ENCODE measurements around the gene TMEM190.
"Not testable (repeated sequence)": the region's sequence is repeated elsewhere in the genome, so short reads cannot be mapped to it uniquely, and the experiment has no call there.

The TMEM190 gene

DNA sequence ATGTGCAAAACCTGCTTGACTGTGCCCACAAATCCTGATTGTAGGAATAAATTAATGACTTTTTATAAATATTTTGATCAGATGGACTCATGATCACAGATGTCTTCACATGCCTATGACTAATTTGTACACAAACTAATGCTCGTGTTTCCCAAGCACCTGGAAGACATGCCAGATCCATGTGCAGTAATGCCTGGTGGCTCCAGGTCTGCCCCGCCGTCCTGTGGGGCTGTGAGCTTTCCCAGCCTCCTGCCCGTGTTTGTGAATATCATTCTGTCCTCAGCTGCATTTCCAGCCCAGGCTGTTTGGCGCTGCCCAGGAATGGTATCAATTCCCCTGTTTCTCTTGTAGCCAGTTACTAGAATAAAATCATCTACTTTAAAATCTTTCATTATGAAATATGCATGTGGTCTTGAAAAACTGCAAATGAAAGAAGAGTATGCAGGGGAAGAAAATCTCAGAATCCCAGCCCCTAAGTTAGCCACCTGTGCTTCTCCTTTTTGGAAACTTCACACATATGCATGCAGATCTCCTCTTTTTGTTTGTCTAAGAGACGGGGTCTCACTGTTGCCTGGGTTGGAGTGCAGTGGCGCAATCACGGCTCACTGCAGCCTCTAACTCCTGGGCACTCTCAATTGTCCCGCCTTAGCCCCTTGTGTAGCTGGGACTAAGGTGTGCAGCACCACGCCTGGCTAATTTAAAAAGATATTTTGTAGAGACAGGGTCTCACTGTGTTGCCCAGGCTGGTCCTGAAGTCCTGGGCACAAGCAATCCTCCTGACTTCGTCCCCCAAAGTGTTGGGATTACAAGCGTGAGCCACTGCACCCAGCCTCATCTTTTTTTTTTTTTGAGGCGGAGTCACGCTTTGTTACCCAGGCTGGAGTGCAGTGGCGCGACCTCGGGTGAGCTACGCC is 15.3 kb downstream of the TMEM190 start:
- no peak for DNase-seq

DNA sequence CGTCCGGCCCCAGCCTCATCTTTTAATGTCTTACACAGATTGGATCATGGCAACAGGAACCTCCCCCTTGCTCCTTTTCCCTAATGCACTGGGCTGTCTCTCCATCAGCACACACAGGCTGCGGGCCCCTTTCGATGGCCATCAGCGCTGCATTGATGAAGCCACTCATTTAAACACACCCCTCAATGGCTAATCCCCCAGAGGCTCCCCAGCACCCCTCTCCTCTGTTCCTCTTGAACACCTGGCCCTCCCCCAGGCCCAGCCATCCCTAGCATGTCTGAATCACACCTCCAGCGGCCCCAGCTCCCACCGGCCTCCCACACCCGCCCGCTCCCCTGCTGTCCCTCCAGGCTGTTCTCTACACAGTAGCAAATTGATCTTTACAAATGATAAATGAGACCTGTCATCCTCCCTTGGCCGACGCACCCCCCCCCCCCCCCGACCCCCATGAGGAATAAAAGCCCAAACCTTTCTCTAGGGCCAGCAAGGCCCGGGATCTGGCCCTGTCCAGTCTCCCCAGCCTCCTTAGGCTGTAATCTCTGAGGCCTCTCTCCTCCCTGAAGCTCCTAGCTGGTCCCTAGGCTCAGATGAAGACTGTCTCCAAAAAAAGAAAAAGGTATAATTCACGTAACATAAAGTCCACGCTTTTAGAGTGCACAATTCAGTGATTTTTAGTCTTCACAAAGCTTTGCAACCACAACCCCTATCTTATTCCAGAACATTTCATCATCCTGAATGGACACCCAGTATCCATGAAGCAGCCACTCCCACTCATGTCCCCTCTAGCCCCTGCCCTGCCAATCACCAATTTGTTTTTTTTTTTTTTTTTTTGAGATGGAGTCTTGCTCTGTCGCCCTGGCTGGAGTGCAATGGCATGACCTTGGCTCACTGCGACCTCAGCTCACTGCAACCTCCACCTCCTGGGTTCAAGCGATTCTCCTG is 16.5 kb downstream of the TMEM190 start:
- no peak for DNase-seq

DNA sequence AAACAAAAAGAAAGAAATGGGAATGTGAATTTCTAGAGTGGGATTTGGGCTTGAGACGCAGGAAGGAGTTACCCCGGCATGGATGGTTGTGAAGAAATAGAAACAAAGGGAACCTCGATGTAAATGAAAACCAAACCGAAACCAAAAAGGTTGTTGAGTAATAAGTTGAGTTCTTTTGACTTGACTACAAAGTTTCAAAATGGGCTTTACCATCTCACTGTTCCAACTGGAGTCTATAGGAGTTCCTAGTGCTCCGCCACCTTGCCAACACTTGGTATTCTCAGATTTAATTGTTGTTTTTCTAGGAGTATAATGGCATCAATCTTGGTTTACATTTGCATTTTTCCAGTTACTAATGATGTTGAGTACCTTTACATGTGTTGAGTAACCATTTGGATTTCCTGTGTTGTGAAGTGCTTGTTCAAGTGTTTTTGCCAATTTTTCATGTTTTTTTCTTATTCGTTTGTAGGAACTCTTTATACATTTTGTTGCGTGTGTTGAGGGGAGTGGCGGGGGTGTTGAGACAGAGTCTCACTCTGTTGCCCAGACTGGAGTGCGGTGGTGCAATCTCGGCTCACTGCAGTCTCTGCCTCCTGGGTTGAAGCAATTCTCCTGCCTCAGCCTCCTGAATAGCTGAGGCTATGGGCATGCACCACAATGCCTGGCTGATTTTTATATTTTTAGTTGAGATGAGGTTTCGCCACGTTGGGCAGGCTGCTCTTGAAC is 21.7 kb downstream of the TMEM190 start:
- DNase-seq, result no peak

DNA sequence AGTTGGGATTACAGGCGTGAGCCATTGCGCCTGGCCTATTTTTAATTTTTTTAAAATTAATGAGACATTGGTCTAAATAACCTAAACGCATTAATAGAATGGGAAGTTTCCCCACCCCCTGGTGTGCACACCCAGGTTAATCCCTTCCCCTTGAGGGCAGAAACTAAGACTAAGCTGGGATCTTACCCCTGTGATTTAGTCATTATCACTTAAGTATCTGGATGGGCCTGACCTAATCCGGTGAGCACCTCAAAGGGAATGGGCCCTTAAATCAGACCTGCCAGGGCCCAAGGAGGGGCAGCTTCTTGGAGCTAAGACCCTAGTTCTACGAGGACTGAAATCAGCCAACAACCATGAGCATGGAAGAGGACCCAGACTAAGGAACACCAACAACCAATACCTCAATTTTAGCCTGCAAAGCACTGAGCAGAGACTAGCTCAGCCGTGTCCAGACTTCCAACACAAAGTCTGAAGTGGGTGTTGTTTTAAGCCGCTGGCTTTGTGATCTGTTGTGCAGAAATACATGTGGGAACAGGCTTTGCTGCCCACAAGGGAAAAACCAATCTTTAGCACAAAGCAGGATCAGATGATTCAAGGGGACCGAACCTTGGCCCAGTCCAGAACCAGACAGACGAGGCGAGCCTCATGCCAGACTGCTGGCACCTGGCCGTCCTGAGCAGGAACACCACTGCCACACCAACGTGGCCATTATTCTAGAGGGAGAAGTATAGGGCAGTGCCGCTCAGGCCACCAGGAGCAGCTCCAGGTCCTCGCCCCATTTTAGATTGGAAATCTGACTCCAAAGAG is 23.9 kb downstream of the TMEM190 start:
- no peak for DNase-seq

DNA sequence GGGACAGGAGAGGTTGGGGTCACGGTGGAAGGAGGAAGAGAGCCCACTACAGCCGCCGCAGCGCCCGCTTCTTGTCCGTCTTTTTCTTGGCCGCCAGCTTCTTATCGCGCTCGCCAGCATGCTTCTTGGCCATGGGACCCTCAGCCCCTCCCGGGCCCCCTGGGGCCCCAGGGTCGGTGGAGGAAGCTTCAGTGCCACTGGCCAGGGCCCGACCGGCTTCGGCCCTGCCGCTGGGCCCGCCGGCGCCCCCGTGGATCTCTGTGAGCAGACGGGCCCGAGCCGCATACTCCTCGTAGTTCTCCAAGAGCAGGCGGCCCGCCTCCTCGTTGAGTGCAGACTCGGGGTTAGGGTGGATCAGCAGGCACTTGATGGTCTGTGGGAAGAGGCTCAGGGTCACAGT is 24.8 kb downstream of the TMEM190 start:
- not testable (repeated sequence) for DNase-seq

DNA sequence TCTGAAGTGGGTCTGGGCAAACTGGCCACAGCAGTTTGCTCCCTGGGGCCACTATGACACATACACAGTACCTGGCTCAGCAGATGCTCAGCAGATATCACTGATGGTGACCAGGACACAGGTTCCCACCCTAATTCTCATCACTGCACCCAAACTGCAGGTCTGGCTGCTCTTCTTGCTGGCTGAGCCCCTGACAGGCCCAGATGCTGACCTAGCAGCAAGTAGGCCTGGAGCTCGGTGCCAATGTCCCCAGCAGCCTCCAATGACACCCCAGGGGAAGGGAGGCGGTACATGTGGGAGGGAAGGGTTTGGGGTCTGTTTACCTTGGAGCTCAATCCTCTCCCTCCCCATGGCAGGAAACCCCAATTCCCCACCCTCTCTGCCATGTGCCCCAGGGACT is 25.9 kb downstream of the TMEM190 start:
- DNase-seq, result no peak

DNA sequence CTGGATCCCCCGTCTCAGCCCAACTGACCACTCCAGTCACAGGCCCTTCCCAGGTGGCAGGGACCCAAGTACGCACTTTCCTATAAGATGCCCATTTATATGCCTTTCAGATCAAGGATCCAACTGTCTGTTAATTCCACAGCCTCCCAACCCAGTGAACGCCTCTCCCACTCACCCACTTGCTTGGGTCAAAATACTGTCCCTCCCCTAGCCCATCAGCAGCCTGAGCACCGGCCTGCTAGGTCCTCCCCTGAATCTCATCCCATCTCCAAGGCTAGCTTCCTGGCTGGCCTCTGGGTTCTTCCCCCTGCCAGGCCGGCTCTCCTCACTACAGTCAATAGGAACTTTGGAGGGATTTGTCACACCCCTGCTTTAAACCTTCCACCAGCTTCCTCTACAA is 29.0 kb downstream of the TMEM190 start:
- no peak for DNase-seq

DNA sequence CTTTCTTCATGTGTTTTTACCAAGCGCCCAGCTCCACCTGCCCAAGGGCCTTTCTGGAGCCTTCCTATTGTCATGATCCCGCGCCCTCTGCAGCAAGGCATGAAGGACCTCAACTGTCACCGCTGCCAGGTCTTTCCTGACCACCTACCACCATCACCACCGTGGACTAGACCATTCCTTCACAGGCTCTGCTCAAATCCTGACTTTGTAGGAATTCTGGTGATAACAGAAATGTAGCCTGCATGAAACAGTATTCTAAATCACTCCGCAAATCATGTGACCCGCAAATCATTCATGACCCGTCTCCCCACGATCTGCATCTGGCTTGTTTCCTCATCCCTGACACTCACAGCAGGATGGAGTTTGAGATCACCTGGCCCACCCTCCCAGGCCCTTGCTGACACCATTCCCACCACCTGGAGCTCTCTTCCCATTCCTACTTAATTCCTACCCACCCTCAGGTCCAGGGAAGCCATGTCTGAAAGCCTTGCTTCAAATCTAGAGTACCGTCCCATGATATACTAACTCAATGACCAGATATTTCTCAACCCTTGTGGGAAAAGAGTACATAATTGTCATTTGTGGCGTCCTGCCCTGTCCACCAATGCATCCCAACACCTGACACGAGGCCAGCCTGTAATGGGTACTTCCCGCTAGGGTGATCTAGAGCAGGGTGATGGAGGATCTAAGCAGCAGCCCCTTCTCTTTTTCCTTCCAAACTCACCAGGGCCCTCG is 29.6 kb downstream of the TMEM190 start:
- DNase-seq, result no peak

DNA sequence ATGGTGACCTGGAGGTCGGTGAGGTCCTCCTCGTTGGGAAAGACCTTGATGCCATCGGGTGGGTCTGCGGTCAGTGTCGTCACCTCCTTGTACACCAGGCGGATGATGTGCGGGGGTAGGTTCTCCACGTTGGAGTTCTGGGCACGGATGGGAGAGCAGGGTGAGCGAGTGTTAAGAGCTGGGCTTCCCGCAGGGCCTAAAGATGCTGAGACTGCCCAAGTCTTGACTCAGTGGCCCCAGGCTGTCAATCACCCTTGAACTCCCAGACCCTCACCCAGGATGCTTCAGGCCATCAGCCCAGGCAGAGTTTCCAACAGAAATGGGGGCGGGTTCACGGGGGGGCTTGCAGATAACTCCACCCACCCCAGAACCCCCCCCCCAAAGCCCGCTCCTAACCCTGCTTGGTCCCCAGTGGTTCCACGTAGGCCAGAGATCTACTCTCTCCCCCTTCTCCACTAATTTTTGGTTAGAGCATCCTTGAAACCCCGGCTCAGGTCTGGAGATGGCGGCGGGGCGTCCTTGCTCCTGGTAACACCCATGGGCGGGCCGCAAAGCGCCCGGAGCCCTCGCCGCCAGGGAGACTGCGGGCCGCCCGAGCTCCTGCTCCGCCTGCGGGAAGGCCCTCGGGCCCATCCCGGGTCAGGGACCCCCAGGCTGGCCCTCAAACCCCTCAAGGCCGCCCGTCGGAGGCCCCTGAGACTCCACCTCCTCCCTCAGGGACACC is 30.4 kb downstream of the TMEM190 start:
- DNase-seq, result peak; percentile 80

DNA sequence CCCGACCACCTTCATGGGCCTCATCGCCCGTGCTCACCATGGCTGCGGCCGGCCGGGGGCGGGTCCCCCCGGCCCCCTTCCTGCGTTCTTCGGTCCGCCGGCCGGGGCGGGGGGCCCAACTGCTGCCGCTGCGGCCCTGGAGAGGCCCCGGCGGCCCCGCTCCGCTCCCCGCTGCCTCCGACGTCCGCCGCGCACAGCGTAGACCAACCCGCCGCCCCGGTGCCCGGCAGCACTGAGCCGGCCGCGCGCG is 30.8 kb downstream of the TMEM190 start, which contains the start of gene UBE2S:
TSS of gene UBE2S (minus strand) at position 239 of the 250 bp plus-strand sequence. CDS start at position 40, 199 bp downstream.
- not testable (repeated sequence) for DNase-seq

DNA sequence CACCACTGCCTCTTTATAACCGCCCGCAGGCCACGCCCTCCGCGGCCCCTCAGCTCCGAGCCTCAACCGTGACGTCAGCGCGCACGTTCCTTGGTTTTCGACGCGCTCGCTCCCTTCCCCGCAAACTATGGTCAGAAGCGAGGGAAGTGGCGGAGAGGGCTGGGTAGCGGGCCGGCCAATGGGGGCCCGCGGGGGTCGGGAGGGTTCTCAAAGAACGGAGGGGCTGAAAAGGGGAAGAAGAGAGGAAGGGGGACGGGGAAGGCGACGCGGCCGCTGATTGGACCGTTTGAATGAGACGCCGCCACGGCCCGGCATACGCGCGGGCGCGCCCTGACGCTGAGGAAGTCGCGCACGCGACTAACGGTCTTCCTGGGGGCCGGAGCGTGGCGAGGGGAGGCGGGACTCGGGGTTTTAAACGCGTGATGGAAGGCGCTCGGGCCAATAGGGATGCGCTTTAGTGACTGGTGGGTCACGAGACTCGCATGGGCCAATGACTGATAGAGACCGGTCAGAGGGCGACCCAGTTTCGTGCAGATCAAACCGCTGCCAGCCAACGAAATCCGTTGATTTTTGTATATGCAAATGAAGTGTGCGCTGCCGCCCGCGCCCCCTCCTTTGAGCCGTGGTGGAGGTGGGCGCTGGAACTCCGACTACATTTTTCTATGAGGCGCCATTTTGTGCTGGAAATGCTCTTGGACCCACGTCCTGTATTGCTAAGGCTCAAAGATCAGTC is 31.3 kb downstream of the TMEM190 start:
- DNase-seq, result peak; percentile 99

DNA sequence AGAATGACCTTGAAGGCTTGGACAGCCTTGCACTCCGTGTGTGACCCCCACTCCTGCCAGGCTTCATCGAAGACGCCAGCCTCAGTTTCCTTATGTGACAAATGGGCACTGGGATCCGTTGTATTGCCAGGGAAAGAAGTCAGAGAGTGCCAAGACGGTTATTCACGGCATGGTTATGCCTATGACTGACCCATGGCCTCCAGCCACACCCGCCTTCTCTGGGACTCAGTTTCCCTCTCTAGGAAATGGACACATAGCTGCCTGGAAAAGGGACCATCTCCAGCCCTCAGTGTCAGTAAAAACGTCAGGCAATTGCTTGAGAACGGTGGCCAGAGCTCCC is 31.9 kb downstream of the TMEM190 start:
- DNase-seq, result no peak

DNA sequence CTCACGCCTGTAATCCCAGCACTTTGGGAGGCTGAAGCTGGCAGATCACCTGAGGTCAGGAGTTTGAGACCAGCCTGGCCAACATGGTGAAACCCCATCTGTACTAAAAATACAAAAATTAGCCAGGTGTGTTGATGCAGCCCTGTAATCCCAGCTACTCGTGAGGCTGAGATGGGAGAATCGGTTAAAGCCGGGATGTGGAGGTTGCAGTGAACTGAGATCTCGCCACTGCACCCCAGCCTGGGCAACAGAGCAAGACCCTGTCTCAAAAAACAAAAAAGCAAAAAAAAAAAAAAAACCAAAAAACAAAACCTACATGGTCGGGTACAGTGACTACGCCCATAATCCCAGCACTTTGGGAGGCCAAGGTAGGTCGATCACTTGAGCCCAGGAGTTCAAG is 32.6 kb downstream of the TMEM190 start:
- DNase-seq, result not testable (repeated sequence)

DNA sequence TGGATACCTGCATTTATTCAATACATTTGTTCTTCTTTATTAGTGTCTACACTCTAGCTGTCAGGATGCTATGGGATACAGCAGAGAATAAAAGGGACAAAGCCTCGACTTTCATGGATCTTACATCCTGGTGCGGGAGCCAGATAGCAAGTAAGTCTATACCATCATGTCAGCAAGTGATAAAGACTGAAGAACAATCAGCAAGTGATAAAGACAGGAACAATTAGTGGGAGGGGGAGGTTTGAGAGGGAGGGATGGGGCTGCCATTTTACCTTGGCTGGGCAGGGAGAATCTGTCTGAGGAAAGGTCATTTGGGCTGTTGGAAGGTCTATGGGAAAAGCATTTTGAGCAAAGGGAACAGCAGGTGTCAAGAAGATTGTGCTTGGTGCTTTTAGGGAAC is 33.5 kb downstream of the TMEM190 start:
- no peak for DNase-seq

DNA sequence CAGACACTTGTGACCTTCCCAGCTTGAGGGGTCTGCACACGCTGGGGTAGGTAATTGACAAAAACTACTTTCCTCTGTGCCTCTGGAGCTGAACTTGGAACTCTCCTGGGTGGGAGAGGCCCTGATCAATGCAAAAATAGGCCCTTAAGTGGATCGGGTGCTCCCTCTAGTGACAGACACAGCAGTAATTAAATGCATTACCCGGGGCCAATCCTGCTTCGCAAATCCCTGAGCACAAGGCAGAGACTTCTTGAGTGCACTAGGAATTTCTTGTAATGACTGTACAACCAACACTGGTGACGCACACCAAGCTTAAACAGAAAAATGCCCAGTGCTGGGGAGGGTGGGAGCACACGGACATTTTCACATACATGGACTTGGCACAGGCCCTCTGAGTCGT is 41.6 kb downstream of the TMEM190 start:
- DNase-seq, result peak; percentile 73

DNA sequence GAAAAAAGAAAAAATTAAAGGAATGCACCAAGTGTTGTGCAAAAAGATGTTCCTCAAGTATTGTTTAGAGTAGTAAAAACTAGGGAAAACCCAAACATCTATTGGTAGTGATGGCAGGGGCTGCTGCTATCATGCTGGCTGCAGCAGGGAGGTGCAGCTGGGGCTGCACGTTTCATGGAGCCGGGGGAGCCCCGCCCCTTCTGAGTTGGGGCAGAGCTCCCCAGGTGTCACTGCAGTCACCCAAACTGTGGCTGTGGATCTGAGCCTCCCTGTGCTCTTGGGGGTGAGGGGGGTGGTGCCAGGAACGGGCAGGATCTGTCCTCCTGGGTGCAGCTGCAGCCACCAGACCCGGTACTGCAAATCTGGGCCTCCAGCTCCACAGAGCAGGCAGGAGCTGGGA is 42.5 kb downstream of the TMEM190 start:
- no peak for DNase-seq

DNA sequence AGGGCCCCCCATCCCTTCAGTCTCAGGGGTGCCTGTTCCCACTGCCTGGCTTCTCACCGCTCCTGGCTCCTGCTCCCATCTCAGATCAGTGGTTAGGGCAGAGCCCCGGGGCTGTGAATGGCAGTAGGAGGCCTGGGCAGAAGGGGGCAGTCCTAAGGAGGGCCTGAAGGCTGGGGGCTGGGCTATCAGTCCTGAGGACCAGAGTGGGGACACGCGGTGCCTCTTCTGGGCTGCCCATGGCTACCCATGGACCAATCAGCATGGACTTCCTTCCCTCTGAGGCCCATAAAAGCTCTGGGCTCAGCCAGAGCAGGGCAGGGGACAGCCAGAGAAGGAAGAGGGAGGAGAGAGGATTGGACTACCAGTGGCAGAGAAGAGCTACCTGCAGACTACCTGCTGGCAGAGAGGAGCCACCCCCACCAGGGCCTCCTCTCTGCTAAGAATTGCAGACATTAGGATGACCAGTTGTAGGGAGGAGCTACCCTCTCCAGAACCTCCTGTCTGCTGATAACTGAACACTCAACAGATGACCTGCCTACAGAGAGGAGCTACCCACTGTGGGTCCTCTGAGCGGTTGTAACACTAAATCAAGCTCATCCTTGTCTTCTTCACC is 43.1 kb downstream of the TMEM190 start:
- DNase-seq, result no peak

DNA sequence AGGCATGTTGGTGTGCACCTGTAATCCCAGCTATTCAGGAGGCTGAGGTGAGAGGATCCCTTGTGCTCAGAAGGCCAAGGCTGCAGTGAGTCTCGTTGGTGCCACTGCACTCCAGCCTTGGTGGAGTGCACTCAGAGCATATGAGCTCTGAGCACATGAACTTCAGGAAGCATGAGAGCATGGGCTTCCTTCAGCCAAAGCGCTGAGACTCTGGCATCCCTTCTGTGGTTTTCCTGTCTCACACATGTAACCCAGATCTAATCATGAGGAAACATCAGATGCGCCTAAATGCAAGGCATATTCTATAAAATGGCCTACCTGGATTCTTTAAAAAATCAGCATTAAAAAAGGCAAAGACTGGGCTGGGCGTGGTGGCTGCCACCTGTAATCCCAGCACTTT is 44.7 kb downstream of the TMEM190 start:
- not testable (repeated sequence) for DNase-seq

DNA sequence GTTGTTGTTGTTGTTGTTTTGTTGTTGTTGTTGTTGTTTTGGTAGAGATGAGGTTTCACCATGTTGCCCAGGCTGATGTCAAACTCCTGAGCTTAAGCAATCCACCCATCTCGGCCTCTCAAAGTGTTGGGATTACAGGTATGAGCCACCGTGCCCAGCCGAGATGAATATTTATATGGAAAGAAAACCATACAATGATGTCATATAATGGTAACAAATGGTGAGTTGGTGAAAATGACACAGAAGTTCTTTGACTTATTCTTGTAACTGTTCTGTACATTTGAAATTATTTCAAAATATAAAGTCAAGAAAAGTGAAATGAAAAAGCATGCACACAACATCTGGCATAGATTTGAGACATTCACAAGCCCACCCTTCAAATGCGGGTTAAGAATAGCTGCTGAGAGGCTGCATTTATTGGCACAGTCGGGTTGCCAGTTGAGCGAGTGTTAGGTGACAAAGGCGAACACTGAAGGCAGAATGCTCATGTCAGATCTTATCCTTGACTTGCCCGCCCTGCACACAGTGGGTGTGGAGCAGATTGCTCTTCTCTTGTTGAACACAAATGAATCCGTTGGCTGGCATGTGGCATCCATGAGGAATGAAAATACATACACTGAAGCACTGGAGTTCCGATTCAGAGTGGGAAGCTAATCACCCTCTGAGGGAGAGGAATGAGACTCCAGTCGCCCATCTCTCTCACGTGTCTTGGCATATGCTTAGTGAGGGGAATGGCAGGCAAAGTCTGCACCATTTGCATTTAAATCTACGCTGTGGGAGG is 46.8 kb downstream of the TMEM190 start:
- no peak for DNase-seq
